OCI-LY3 (cell line): ENCODE results near the gene C14orf119.

Source experiments
- H2AFZ ChIP-seq: fragments of 200-600, 300-600 bp; shearing (Covaris generic); 2 replicates; pipeline ENCODE4 v1.6.0; 2014; ENCODE audit warnings: antibody characterized with exemption, low read depth, low read length
- H3K27ac ChIP-seq: fragments of 200-600, 300-600 bp; sonication (generic); 2 replicates; pipeline ENCODE4 v1.5.1; 2014; ENCODE audit warnings: mild to moderate bottlenecking, low read length, moderate library complexity, mixed read lengths
- H3K27me3 ChIP-seq: fragments of 200-600, 300-600 bp; sonication (generic); 2 replicates; pipeline ENCODE4 v1.6.1; 2014; ENCODE audit warnings: low read depth, low read length, mixed read lengths
- H3K36me3 ChIP-seq: fragments of 200-600, 300-600 bp; sonication (generic); replicated peaks from 2 replicates; pipeline ENCODE3; 2014; ENCODE audit warnings: low read depth, low read length, mixed read lengths
- H3K4me1 ChIP-seq: fragments of 300-600, 200-600 bp; sonication (generic); 2 replicates; pipeline ENCODE4 v1.6.1; 2014; ENCODE audit warnings: low read length, mixed read lengths
- H3K4me2 ChIP-seq: fragments of 200-600, 300-600 bp; sonication (generic); 2 replicates; pipeline ENCODE4 v1.6.1; 2014; ENCODE audit warnings: low read length, mixed read lengths
- H3K4me3 ChIP-seq: fragments of 300-600, 200-600 bp; sonication (generic); 2 replicates; pipeline ENCODE4 v1.5.1; 2014; ENCODE audit warnings: antibody characterized with exemption, mild to moderate bottlenecking, low read length, moderate library complexity
- H3K79me2 ChIP-seq: fragments of 300-600, 200-600 bp; shearing (Covaris generic); 2 replicates; pipeline ENCODE4 v1.6.1; 2014; ENCODE audit warnings: mild to moderate bottlenecking, low read length, mixed read lengths
- H3K9ac ChIP-seq: fragments of 300-600, 200-600 bp; shearing (Covaris generic); 2 replicates; pipeline ENCODE4 v1.6.0; 2014; ENCODE audit warnings: mild to moderate bottlenecking, low read length, moderate library complexity
- H3K9me3 ChIP-seq: fragments of 200-600, 300-600 bp; shearing (Covaris generic); 2 replicates; pipeline ENCODE4 v1.6.1; 2014; ENCODE audit warnings: low read length, mixed read lengths; ENCODE audit not compliant: insufficient read depth
- H4K20me1 ChIP-seq: fragments of 200-600, 300-600 bp; sonication (generic); 2 replicates; pipeline ENCODE4 v1.6.1; 2016; ENCODE audit warnings: low read length, mixed read lengths; ENCODE audit not compliant: insufficient read depth
- CTCF ChIP-seq: fragments of 200-600, 300-600 bp; sonication (generic); IDR thresholded peaks from 2 replicates; pipeline ENCODE4 v1.5.1; 2014; ENCODE audit warnings: antibody characterized with exemption, low read length, low read depth
- EZH2phosphoT487 ChIP-seq: fragments of 200-600 bp; shearing (Covaris generic); IDR thresholded peaks from 2 replicates; pipeline ENCODE4 v1.6.1; 2018; ENCODE audit warnings: antibody characterized with exemption, mixed run types, low read depth

Gene C14orf119

GRCh38 chr14:23071921-23072539, 23.3 kb upstream of the C14orf119 start:
- H3K9ac ChIP-seq: peak overlapping the region; percentile 75; the same call in 1 of the 2 replicates
- H3K9me3 ChIP-seq: no peaks in the 10 kb centered on the region
- peaks cover 4% of the 10 kb centered on the region; the same call in 1 of the 2 replicates for H4K20me1 ChIP-seq
- peaks cover 42% of the 10 kb centered on the region for H3K36me3 ChIP-seq
- H3K4me3 ChIP-seq: peak overlapping the region; percentile 79
- H3K27ac ChIP-seq: no peak overlapping the region
- peaks cover 36% of the 10 kb centered on the region for H3K4me1 ChIP-seq
- peaks cover 46% of the 10 kb centered on the region for H3K79me2 ChIP-seq
- TF ChIP-seq CTCF (no peak), EZH2phosphoT487 (no peak)
- no peaks in the 10 kb centered on the region for H3K27me3 ChIP-seq
- H2AFZ ChIP-seq: no peak overlapping the region
- H3K4me2 ChIP-seq: peak overlapping the region; percentile 97

GRCh38 chr14:23074906-23075305, 20.4 kb upstream of the C14orf119 start:
- H3K79me2 ChIP-seq: peaks cover 20% of the 10 kb centered on the region
- no peak overlapping the region for H3K4me2 ChIP-seq
- peaks cover 56% of the 10 kb centered on the region for H3K36me3 ChIP-seq
- TF ChIP-seq EZH2phosphoT487: no peak
- TF ChIP-seq CTCF: no peak
- H3K27me3 ChIP-seq: no peaks in the 10 kb centered on the region
- H3K27ac ChIP-seq: no peak overlapping the region
- H3K9ac ChIP-seq: no peak overlapping the region
- peaks cover 24% of the 10 kb centered on the region for H3K4me1 ChIP-seq
- H2AFZ ChIP-seq: no peak overlapping the region
- H3K4me3 ChIP-seq: no peak overlapping the region
- H3K9me3 ChIP-seq: no peaks in the 10 kb centered on the region
- H4K20me1 ChIP-seq: no peaks in the 10 kb centered on the region

GRCh38 chr14:23076785-23077408, 18.4 kb upstream of the C14orf119 start:
- TF ChIP-seq CTCF (peak; percentile 72), EZH2phosphoT487 (no peak)
- H3K27me3 ChIP-seq: no peaks in the 10 kb centered on the region

GRCh38 chr14:23077962-23078361, 17.3 kb upstream of the C14orf119 start:
- Histone ChIP-seq H2AFZ (no peak overlapping the region), H4K20me1 (no peaks in the 10 kb centered on the region)

More at GRCh38 chr14:23076785-23077408, 18.4 kb upstream of the C14orf119 start:
- Histone ChIP-seq H3K4me3 (no peak overlapping the region), H2AFZ (no peak overlapping the region), H4K20me1 (no peaks in the 10 kb centered on the region), H3K36me3 (peaks cover 75% of the 10 kb centered on the region), H3K27ac (no peak overlapping the region), H3K9me3 (no peaks in the 10 kb centered on the region), H3K4me1 (peaks cover 14% of the 10 kb centered on the region), H3K9ac (no peak overlapping the region), H3K4me2 (no peak overlapping the region), H3K79me2 (peaks cover under 1% of the 10 kb centered on the region; the same call in 1 of the 2 replicates)

More at GRCh38 chr14:23077962-23078361, 17.3 kb upstream of the C14orf119 start:
- TF ChIP-seq EZH2phosphoT487 (no peak), CTCF (no peak)
- peaks cover 12% of the 10 kb centered on the region for H3K4me1 ChIP-seq
- H3K27me3 ChIP-seq: no peaks in the 10 kb centered on the region
- no peak overlapping the region for H3K9ac ChIP-seq
- no peak overlapping the region for H3K4me3 ChIP-seq
- no peak overlapping the region for H3K4me2 ChIP-seq
- no peaks in the 10 kb centered on the region for H3K79me2 ChIP-seq
- peaks cover 70% of the 10 kb centered on the region for H3K36me3 ChIP-seq
- H3K27ac ChIP-seq: no peak overlapping the region
- no peaks in the 10 kb centered on the region for H3K9me3 ChIP-seq
